ENCODE data around the gene KRT2. TPM values are rescaled to one million over a fixed set of nuclear protein-coding genes. Genes with fewer than 3 reads are reported as not detected.
A peak's percentile ranks its signal among the peaks of the same experiment; 100 is the strongest.

Gene KRT2
- total RNA-seq, 2 experiments from 2014 or later, result not detected

DNA sequence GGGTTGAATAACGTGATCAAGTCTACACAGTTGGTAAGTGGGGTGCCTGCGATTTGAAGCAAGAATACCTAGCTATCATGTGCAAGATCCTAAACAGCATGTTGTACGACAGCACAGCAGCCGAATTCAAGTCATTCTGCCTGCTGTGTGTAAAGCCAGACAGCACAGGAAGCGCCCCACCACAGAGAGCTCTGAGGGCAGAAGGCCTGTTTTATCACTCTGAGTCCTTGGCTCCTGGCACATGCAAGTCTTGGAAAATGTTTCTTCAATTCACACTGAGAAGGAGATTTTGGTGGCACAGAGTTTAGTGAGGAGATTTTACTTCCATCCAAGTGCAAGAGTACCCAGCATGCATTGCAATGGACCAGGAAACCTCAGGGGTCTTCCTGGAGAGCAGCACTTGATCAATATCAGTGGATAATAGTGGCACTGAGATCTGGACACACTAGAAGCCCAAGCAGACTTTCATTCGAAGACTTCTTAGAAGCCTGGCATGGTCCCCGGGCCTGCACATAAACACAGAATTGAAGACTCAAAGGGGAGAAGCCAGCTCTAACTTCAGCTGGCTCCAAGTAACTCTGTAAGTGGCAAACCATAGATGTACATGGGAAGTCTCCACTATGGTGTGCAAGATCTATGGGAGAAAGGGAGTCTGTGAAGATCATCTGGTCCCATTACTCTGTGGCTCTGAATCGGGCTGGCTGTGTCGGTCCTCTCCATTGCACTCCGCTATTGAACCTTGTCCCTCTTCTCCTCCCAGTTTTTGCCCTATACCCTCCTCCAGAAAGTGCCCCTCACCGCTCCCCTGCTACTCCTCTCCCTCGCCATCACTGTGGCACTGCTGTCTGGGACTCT is 29.7 kb upstream of the KRT2 start:
- CTCF ChIA-PET, result interaction anchor here (0.7 to 1.4 kb wide), 3 partner anchors 8 to 189 kb away, joined by 3 to 4 read pairs (median 3); no protein-coding TSS in a partner anchor
- H3K4me3 Mint-ChIP-seq, result no peak overlapping the region
- no peaks in the 10 kb centered on the region for H3K9me3 Mint-ChIP-seq (ENCODE audit: low read depth)
- no peak overlapping the region for H3K27ac Mint-ChIP-seq
- no peaks in the 10 kb centered on the region for H3K36me3 Mint-ChIP-seq
- peaks cover 12% of the 10 kb centered on the region for H3K4me1 Mint-ChIP-seq
- H3K27me3 Mint-ChIP-seq, result peaks cover 39% of the 10 kb centered on the region
- DNase-seq (peak; percentile 73), ATAC-seq (peak; percentile 76)

GRCh38 chr12:52680363-52680762 is 28.4 kb upstream of the KRT2 start, which contains the start of gene KRT1:
Gene KRT1 (minus strand): TSS chr12:52680407. CDS start chr12:52680348, 59 bp downstream.
- no peak for ATAC-seq
- Mint-ChIP-seq H3K27ac (no peak within 1 kb of the TSS), H3K27me3 (peaks cover 36% of the 10 kb centered on the region), H3K36me3 (no peaks in the 10 kb centered on the region), H3K4me1 (peaks cover 12% of the 10 kb centered on the region), H3K4me3 (no peak within 1 kb of the TSS), H3K9me3 (ENCODE audit: low read depth) (no peaks in the 10 kb centered on the region)
- CTCF ChIA-PET, result interaction anchor here (1.0 to 1.4 kb wide), 2 partner anchors 36 to 191 kb away, joined by 3 to 4 read pairs; no protein-coding TSS in a partner anchor
- DNase-seq, result no peak

- Mint-ChIP-seq H3K36me3 (no peaks in the 10 kb centered on the region), H3K27me3 (peaks cover 36% of the 10 kb centered on the region), H3K4me3 (no peak overlapping the region), H3K9me3 (ENCODE audit: low read depth) (no peaks in the 10 kb centered on the region), H3K27ac (no peak overlapping the region), H3K4me1 (peaks cover 12% of the 10 kb centered on the region)
- DNase-seq (no peak), ATAC-seq (no peak)
- CTCF ChIA-PET, result no interaction called here
Observed at GRCh38 chr12:52679875-52680274, 27.9 kb upstream of the KRT2 start.

DNA sequence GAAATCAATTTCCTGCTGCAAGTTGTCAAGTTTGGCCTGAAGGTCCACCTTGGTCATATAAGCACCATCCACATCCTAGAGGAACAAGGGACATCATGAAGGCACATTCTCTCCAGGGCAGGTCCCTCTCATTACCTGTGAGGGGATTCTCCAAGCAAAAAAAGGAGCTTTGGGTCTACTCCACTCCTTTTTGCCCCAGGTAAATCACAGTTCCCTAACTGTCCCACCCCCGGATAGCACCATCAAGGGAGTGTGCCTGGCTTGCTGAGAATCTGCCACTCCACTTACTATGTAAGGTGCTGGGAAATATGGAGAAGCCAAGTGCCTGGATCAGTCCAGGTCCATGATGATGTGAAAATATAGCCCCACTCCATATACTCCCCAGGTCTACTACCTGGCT is 25.7 kb upstream of the KRT2 start:
- Mint-ChIP-seq H3K36me3 (no peaks in the 10 kb centered on the region), H3K4me3 (no peak overlapping the region)
- DNase-seq, result no peak

GRCh38 chr12:52677126-52677525 is 25.1 kb upstream of the KRT2 start:
- Mint-ChIP-seq H3K27me3 (peaks cover 31% of the 10 kb centered on the region), H3K9me3 (ENCODE audit: low read depth) (no peaks in the 10 kb centered on the region), H3K4me3 (no peak overlapping the region), H3K36me3 (no peaks in the 10 kb centered on the region), H3K27ac (no peak overlapping the region), H3K4me1 (peaks cover 11% of the 10 kb centered on the region)
- CTCF ChIA-PET, result no interaction called here
- DNase-seq, result no peak
- ATAC-seq, result no peak

More for the DNA sequence above, 25.7 kb upstream of the KRT2 start:
- Mint-ChIP-seq H3K9me3 (ENCODE audit: low read depth) (no peaks in the 10 kb centered on the region), H3K4me1 (peaks cover 12% of the 10 kb centered on the region), H3K27me3 (peaks cover 31% of the 10 kb centered on the region), H3K27ac (no peak overlapping the region)
- ATAC-seq, result no peak
- CTCF ChIA-PET, result no interaction called here

DNA sequence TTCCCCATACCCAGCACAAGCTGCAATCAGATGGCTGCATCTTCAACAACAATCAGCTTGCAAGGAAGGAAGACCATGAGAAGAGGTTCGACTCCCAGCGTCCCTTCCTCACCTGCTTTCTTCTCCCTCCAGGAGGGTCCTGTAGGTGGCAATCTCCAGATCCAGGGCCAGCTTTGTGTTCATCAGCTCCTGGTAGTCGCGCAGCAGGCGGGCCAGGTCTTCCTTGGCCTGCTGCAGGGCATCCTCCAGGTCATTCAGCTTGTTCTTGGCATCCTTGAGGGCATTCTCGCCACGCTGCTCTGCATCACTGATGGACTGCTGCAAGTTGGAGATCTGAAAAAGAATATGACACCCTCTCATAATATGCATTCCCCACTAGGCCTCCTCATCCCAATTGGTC is 24.2 kb upstream of the KRT2 start:
- H3K36me3 Mint-ChIP-seq, result no peaks in the 10 kb centered on the region
- CTCF ChIA-PET, result interaction anchor here (1.3 kb wide), 1 partner anchor 204 kb away, joined by 3 read pairs; no protein-coding TSS in a partner anchor
- DNase-seq (no peak), ATAC-seq (no peak)
- H3K27me3 Mint-ChIP-seq, result peaks cover 28% of the 10 kb centered on the region
- H3K4me3 Mint-ChIP-seq, result no peak overlapping the region
- H3K4me1 Mint-ChIP-seq, result peaks cover 3% of the 10 kb centered on the region
- no peaks in the 10 kb centered on the region for H3K9me3 Mint-ChIP-seq (ENCODE audit: low read depth)
- H3K27ac Mint-ChIP-seq, result no peak overlapping the region

DNA sequence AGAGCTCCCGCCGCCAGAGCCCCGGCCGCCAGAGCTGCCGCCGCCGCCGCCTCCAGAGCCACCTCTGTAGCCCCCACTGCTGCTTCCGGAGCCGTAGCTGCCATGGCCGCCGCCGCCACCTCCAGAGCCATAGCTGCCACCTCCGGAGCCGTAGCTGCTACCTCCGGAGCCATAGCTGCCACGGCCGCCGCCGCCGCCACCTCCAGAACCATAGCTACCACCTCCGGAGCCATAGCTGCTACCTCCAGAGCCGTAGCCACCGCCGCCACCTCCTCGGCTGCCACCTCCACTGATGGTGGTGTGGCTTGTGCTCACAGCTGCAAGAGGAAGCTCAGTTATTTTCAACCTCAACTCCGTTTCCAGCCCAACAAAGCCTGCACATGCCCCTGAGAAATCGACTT is 23.3 kb upstream of the KRT2 start:
- no peak for DNase-seq
- no peaks in the 10 kb centered on the region for H3K9me3 Mint-ChIP-seq (ENCODE audit: low read depth)

GRCh38 chr12:52674433-52674775 is 22.4 kb upstream of the KRT2 start:
- Mint-ChIP-seq H3K4me3 (no peak overlapping the region), H3K27ac (no peak overlapping the region), H3K4me1 (no peaks in the 10 kb centered on the region), H3K36me3 (no peaks in the 10 kb centered on the region), H3K9me3 (ENCODE audit: low read depth) (no peaks in the 10 kb centered on the region), H3K27me3 (peaks cover 20% of the 10 kb centered on the region)
- CTCF ChIA-PET, result no interaction called here
- ATAC-seq (no peak), DNase-seq (no peak)

More for the DNA sequence above, 23.3 kb upstream of the KRT2 start:
- peaks cover 21% of the 10 kb centered on the region for H3K27me3 Mint-ChIP-seq
- H3K27ac Mint-ChIP-seq, result no peak overlapping the region
- no peaks in the 10 kb centered on the region for H3K36me3 Mint-ChIP-seq
- H3K4me3 Mint-ChIP-seq, result no peak overlapping the region
- no peaks in the 10 kb centered on the region for H3K4me1 Mint-ChIP-seq
- CTCF ChIA-PET, result interaction anchor here (1.3 kb wide), 1 partner anchor 205 kb away, joined by 3 read pairs; no protein-coding TSS in a partner anchor
- no peak for ATAC-seq

- H3K4me3 Mint-ChIP-seq, result no peak overlapping the region
- CTCF ChIA-PET, result no interaction called here
- H3K36me3 Mint-ChIP-seq, result no peaks in the 10 kb centered on the region
- peaks cover 17% of the 10 kb centered on the region for H3K27me3 Mint-ChIP-seq
- ATAC-seq (no peak), DNase-seq (no peak)
- H3K4me1 Mint-ChIP-seq, result no peaks in the 10 kb centered on the region
- no peak overlapping the region for H3K27ac Mint-ChIP-seq
- H3K9me3 Mint-ChIP-seq (ENCODE audit: low read depth), result no peaks in the 10 kb centered on the region
Observed at GRCh38 chr12:52673713-52674432, 21.9 kb upstream of the KRT2 start.

GRCh38 chr12:52673217-52673616 is 21.2 kb upstream of the KRT2 start:
- DNase-seq (no peak), ATAC-seq (no peak)
- no peaks in the 10 kb centered on the region for H3K9me3 Mint-ChIP-seq (ENCODE audit: low read depth)
- no peaks in the 10 kb centered on the region for H3K4me1 Mint-ChIP-seq
- H3K27me3 Mint-ChIP-seq, result peaks cover 14% of the 10 kb centered on the region
- H3K4me3 Mint-ChIP-seq, result no peak overlapping the region
- CTCF ChIA-PET, result no interaction called here
- no peak overlapping the region for H3K27ac Mint-ChIP-seq
- no peaks in the 10 kb centered on the region for H3K36me3 Mint-ChIP-seq

GRCh38 chr12:52672321-52672933 is 20.4 kb upstream of the KRT2 start:
- Mint-ChIP-seq H3K36me3 (no peaks in the 10 kb centered on the region), H3K9me3 (ENCODE audit: low read depth) (no peaks in the 10 kb centered on the region), H3K27me3 (peaks cover 11% of the 10 kb centered on the region), H3K4me3 (no peak overlapping the region), H3K4me1 (no peaks in the 10 kb centered on the region), H3K27ac (no peak overlapping the region)
- CTCF ChIA-PET, result no interaction called here
- no peak for DNase-seq
- no peak for ATAC-seq

- no peaks in the 10 kb centered on the region for H3K9me3 Mint-ChIP-seq (ENCODE audit: low read depth)
- no peak overlapping the region for H3K4me3 Mint-ChIP-seq
- no peak overlapping the region for H3K27ac Mint-ChIP-seq
- H3K27me3 Mint-ChIP-seq, result peaks cover 15% of the 10 kb centered on the region
- ATAC-seq (no peak), DNase-seq (no peak)
- CTCF ChIA-PET, result no interaction called here
- no peaks in the 10 kb centered on the region for H3K36me3 Mint-ChIP-seq
- no peaks in the 10 kb centered on the region for H3K4me1 Mint-ChIP-seq
Observed at GRCh38 chr12:52670961-52671360, 18.9 kb upstream of the KRT2 start.

DNA sequence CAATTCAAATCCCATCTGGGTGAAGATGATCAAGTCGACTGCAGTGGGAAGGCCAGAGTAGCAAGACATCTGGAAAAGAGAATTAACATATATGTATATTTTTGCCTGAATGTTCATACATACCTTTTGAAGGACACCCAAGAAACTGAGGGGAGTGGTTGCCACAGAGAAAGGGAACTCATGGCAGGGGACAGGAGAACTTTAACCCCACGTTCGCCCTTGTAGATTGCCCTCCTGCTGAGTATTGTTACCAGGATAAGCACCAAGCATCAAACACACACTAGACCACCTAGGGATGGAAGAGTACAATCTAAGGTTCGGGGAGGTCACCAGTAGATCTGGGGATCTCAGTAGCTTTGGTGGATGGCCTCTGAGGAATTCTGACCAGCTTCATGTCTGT is 18.5 kb upstream of the KRT2 start:
- CTCF ChIA-PET, result no interaction called here
- no peaks in the 10 kb centered on the region for H3K36me3 Mint-ChIP-seq
- H3K27me3 Mint-ChIP-seq, result peaks cover 15% of the 10 kb centered on the region
- no peak overlapping the region for H3K4me3 Mint-ChIP-seq
- ATAC-seq, result no peak
- no peak overlapping the region for H3K27ac Mint-ChIP-seq
- DNase-seq, result no peak
- no peaks in the 10 kb centered on the region for H3K4me1 Mint-ChIP-seq
- H3K9me3 Mint-ChIP-seq (ENCODE audit: low read depth), result no peaks in the 10 kb centered on the region
